Retina (tissue), 1 donor: ENCODE measurements around the gene SGF29.
"Not testable (repeated sequence)": the region's sequence is repeated elsewhere in the genome, so short reads cannot be mapped to it uniquely, and the experiment has no call there.

Experiments
- DNase-seq: peaks from one replicate; pipeline ENCODE4 v3.0.0-alpha.2; 2016

SGF29 gene

DNA sequence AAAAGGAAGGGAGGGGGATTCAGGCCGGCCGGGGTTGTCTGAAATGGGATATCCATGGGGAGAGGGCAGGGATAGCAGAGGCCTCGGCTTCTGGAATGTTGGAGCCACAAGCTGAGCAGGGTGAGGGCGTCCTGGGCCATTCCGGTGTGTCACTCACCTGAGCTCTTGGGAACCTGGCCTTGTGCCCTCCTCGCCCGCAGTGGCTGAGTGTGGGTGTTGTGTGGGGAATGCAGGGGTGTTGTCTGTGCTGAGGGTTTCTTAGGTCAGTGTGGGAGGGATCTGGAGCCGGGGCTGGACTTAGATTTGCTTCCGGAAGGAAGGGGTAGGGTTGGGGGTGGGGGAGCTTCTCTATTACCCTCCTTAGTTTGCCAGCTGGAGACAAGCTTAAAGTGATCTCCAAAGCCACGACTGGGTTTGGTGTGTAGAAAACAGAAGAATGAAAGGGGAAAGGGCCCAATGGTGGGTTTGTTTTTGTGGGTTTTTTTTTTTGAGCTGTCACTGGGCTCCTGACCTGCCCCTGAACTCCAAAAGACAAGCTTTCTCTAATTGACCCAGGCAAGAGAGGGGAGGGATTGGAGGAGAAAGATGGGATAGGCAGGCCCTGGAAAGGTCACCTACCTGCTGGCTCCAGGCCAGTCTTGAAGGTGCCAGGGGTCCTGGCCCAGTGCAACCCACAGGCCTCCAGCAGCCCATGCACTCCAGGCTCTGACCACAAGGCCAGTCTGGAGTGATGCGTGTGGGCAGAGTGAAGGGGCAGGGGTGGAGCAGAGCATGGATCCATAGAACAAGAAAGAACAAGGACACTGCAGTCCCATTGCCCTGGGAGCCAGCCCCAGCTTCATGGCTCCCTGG, 43.3 kb downstream of the SGF29 start, which contains the start of gene SULT1A2:
Gene SULT1A2 (minus strand): TSS at position 211 of the 852 bp plus-strand sequence. CDS start 1,120 bp downstream, outside the sequence.
- DNase-seq, result peak; percentile 21

DNA sequence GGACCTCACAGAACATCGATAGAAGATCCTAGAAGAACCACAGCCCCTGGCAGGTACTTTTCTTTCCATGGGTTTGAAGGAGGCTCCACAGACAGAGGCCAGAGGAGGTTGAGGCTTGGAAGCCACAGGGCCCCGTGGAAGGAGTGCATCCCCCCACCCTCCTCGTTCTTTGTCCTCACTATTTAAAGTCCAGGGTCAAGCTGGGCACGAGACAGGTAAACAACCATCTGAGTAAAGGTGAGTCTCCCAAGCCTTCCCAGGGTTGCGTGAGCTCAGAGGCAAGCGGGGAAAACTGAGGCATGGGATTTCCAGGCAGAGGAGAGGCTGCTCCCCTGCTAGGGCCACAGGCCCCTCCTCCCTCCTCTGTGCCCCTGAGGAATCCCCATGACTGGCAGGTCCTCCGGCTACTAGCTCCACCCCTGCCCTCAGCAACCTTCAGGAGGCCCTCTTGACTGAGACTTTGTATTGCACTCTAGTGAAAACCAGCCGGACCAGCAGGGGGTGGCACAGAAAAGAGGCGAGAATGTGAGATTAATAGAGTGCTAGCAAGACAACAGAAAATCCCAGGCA, 44.1 kb downstream of the SGF29 start:
- peak; percentile 43 for DNase-seq

DNA sequence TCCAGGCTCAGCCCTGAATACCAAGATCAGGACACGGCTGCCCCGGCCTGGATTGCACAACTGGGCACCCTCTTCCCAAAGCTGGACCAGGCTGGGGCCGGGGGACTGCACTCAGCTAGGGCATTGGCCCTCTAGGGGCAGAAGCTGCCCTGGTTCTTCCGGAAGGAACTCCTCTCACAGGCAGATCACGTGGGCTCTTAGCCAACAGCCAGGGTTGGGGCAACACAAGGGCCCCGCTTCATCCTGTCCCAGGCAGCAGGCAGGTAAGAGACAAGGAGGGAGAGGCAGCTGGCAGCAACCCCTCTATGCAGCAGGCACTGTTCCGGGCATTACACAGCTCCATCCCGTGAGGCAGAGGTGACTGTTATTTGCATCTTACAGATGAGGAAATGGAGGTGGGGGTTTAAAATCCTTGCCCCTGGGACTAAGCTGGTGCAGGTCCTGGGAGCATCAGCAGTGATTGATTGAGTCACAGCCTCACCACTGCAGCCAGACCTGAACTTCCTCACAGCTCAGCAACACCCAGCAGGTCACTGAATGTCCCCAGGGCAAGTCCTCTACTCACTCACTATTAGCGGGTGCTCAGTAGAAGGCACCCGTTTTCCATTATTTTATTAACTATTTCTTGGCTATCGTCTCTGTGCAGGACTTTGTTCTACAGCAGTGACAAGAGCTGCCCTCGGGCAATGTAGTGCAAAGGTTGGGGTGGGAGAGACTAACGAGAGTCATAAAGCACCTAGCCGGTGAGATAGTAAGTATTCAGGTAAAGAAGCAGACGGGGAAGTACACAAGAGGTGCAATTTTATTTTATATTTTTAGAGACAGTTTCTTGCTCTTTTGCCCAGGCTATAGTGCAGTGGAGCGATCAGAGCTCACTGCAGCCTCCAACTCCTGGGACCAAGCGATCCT, 45.9 kb downstream of the SGF29 start:
- DNase-seq, result not testable (repeated sequence)

DNA sequence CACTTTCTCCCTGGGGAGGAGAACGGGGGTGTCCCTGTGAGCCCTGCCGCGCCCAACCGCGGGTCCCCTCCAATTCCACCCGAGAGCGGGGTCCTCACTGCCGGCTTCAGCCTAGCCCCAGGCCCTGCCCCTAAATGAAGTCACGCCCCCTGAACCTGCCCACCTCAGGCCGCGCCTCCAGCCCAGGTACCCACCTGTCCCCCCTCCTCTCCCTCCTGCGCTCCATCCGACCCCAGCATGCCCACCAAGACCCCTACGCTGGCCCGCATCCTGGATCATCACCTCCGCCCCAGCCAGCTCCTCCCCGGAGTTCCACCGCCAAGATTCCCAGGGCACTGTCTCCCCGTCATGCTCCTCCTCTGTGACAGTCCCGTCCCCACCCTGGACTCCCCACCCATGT, 47.2 kb downstream of the SGF29 start:
- DNase-seq, result not testable (repeated sequence)

DNA sequence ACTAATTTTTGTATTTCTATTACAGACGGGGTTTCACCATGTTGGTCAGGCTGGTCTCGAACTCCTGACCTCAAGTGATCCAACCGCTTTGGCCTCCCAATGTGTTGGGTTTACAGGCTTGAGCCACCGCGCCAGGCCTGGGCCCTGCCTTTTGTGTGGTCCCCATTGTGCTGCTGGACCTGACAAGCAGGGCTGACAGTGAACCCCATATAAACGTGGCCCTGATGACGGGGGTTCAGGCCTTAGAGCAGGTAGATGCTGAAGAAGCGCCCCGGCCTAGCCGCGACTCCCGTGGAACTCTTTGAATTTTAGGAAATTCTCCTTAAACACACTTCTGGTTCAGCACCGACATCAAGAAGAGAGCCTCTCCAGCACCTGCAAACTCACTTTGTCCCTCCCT, 47.9 kb downstream of the SGF29 start:
- DNase-seq, result not testable (repeated sequence)

DNA sequence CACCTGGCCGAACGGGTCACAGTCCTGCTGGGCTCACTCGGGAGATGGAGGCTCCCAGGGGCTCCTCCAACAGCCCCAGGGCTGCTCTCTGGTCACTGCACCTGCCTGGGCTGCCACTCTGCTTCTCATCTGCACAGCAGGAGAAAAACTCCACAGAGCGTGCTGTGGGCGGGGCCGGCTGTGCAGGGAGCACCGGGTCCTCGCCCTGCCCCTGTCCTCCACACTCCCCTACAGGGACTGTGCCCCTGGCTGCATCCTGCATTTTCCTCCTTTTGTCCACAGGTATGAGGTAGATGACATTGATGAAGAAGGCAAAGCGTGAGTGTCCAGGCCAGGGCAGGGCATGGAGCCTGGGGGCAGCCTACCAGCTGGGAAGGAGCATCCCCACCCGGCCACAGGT, 48.3 kb downstream of the SGF29 start:
- not testable (repeated sequence) for DNase-seq

DNA sequence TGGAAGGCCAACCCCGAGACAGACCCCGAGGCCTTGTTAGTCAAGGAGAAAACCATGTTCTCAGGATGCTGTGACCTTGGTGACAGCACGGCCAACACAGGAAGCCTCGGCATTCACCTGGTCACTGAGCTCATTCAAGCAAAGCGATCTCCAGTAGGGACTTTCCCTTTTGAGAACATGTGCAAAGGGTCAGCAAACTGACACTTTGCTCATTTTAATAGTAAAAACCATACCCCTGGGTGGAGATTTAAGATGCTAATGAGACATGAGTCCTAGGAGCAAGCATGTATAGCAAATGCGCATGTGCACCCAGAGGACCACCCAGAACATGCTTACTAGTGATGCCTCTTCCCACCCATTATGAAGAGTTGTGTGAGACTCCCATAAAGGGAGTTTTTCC, 48.8 kb downstream of the SGF29 start:
- no peak for DNase-seq

DNA sequence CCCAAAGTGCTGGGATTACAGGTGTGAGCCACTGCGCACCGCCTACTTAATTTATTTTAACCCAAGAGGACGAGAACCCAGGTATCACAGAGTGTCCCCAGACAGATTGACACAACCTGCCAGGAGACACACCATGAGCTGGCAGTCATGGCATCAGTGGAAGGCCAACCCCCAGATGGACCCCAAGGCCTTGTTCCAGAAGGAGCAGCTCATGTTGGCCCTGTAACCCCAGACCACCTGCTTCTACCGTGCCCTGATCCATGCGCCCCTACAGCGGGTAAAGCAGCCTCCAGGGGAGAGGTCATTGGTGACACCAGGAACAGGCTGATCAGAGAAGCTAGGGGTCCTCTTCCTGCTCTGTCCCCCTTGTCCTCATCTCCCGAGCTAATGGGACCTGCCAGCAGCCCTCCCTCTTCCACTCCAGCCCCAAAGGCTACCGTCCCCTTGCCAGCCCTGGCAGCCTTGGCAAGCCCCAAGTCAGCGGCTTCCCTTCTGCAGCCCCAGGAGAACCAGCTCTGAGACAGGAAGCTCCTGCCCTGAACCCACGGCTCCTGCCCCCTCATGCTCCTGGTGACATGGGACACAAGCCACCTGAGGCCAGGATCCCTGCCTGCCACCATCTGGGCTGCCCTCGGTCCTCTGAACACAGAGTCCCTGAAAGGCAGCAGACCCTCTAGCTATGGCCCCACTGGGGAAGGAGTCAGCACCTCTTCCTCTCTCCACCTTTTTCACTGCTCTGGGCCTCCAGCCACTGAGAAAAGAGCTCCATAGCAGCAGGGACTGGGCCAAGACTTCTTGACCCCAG, 49.9 kb downstream of the SGF29 start:
- no peak for DNase-seq

DNA sequence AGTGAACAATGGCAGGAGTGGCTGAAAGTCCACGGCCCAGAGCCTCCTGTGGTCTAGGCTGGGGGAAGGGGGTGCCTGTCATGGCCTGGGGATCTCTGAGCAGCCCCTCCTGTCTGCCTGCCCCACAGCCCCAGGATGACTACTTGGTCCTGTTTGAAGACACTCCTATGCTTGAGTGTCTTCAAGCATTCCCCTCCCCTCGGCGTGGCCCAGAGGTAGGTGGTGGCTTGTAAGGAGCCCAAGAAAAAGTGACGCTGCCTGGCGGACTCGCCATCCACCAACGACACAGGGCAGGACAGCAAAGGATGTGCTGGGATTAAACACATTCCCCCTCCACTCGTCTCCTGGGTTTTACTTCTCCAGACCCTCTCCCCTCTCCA, 50.5 kb downstream of the SGF29 start:
- DNase-seq, result no peak

DNA sequence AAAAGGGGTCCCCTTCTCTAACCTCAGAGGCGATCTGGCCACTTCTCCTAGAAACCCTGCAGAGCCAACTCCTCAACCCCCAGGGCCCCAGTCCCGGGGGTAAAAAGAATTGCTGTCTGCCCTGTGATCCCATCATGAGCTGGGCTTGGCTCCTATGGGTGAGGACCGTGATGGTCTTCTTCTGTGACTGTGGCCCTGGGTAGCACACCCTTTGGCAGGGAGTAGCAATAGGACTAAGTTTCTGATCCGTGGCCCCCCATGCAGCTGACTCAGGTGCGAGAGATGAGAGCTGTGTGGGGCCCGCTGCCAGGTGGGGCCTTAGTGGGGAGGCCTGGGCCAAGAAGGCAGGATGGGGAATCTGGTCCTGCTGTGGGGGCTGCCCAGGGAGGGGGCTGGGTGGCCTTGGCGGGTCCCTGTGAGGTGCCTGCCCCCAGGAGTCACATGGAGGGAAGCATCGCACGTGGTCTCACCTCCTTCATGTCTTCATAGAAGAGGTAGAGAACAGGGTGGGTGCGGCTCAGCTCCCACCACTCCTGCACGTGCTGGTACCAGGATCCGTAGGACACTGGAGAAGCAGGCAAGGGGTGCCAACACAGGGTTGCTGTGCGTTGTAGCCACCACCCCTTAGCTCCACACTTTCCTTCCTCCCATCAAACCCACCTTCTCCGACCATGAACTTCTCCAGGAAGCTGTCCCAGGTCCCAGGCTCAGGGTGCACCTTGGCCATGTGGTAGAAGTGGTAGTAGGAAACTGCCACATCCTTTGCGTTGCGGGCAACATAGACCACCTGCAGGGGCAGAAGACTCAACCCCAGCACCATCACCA, 52.8 kb downstream of the SGF29 start:
- no peak for DNase-seq

DNA sequence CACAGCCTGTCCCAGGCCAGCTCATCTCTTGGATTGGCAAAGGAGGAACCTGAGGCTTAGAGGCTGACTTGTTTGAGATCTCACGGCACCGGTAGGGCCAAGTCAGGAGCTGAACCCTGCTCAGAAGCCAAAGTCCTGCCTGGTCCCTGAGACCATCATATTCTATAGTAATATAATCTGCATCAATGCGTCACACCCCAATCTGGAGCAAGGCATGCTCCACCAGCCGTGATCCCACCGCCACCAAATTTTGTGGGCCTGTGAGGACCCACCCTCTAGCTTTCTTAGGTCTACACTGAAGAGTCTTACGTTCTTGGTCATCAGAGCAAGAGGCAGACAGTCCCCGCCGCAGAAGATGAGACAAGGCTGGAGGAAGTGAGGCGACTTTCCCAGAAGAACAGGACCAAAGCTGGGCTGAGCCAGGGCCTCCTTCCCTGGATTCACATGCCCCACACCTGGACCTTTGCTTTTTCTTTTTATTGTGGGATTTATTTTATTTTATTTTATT, 53.5 kb downstream of the SGF29 start:
- no peak for DNase-seq

DNA sequence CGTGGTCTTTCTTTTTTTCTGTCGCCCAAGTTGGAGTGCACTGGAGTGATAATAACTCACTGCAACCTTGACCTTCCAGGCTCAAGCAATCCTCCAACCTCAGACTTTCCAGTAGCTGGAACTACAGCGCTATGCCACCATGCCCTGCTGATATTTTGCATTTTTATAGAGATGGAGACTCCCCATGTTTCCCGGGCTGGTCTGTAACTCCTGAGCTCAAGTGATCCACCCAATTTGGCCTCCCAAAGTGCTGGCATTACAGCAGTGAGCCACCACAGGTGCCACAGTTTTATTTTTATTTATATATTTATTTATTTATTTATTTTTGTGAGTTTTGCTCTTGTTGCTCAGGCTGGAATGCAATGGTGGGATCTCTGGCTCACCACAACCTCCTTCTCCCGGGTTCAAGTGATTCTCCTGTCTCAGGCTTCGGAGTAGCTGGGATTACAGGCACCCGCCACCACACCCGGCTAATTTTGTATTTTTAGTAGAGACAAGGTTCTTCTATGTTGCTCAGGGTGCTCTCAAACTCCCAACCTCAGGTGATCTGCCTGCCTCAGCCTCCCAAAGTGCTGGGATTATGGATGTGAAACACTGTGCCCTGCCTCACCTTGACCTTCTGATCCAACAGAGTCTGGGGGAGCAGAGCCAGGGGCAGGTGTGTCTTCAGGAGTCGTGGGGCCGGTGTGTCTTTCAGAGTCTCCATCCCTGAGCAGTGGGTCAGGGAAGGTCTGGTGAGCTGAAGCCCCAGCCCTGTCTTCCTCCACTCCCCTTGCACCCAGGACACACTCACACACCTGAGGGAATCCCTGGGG, 54.2 kb downstream of the SGF29 start:
- not testable (repeated sequence) for DNase-seq

DNA sequence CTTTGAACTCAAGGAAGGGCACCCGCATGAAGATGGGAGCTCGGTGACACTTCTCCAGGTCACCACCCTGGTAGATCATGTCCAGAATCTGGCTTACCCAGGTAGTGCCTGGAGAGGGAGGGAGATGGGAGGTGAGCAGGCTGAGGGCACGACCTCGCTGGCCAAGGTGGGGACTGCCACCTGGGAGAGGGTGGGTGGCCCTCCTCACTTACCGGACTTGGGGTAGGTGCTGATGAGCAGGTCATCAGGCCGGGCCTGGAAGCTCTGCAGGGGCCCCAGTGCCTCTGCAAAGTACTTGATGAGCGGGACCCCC, 54.7 kb downstream of the SGF29 start:
- DNase-seq, result not testable (repeated sequence)

DNA sequence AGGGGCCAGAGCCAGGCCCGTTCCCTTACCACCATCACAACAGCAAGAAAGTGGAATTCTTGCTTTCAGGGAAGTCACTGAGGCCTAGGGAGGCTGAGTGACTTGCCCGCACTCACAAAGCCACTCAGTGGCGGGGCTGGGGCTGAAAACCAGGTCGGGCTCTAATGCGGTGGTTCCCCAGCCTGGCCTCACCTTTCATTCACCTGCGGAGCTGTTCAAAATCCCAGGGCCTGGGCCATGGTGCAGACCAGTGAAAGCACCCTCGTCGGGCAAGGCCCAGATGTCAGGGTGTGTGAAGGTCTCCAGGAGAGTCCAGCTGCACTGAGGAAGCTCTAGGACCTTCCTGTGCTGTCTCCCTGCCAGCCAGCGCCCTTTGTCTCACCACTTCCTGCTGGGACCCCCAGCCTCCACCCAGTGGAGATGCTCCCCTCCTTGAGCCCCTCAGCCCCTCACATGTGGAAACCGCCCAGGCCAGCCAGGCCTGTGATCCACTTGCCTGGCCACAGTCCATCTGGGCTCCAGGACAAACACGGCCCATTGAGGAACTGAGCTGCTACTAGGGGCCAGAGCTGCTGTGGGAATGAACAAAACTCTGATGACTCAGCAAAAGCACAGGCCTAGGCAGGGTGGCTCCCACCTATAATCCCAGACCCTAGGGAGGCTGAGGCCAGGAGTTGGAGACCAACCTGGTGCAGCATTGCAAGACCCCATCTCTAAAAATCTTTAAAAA, 55.3 kb downstream of the SGF29 start:
- not testable (repeated sequence) for DNase-seq

DNA sequence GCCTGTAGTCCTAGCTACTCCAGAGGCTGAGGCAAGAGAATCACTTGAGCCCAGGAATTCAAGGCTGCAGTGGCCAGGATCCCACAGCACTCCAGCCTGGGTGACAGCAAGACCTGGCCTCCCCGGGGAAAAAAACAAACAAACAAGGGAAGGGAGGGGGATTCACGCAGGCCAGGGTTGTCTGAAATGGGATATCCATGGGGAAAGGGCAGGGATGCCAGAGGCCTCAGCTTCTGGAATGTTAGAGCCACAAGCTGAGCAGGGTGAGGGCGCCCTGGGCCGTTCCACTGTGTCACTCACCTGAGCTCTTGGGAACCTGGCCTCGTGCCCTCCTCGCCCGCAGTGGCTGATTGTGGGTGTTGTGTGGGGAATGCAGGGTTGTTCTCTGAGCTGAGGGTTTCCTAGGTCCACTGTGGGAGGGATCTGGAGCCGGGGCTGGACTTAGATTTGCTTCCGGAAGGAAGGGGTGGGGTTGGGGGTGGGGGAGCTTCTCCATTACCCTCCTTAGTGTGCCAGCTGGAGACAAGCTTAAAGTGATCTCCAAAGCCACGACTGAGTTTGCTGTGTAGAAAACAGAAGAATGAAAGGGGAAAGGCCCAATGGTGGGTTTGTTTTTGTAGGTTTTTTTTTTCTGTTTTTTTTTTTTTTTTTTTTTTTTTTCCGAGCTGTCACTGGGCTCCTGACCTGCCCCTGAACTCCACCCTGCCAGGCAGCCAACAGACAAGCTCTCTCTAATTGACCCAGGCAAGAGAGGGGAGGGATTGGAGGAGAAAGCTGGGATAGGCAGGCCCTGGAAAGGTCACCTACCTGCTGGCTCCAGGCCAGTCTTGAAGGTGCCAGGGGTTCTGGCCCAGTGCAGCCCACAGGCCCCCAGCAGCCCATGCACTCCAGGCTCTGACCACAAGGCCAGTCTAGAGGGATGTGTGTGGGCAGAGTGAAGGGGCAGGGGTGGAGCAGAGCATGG, 56.2 kb downstream of the SGF29 start, which contains the start of gene SULT1A1:
Gene SULT1A1 (minus strand): TSS at position 414 of the 964 bp plus-strand sequence. CDS start 1,189 bp downstream, outside the sequence.
- DNase-seq, result no peak

DNA sequence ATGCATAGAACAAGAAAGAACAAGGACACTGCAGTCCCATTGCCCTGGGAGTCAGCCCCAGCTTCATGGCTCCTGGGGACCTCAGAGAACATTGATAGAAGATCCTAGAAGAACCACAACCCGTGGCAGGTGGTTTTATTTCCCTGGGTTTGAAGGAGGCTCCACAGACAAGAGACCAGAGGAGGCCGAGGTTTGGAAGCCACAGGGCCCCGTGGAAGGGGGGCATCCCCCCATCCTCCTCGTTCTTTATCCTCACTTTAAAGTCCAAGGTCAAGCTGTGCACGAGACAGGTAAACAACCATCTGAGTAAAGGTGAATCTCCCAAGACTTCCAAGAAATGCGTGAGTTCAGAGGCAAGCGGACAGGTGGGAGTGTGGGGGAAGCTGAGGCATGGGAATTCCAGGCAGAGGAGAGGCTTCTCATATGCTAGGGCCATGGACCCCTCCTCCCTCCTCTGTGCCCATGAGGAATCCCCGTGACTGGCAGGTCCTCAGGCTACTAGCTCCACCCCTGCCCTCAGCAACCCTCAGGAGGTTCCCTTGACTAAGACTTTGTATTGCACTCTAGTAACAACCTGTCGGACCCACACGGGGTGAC, 57.0 kb downstream of the SGF29 start:
- DNase-seq, result no peak

DNA sequence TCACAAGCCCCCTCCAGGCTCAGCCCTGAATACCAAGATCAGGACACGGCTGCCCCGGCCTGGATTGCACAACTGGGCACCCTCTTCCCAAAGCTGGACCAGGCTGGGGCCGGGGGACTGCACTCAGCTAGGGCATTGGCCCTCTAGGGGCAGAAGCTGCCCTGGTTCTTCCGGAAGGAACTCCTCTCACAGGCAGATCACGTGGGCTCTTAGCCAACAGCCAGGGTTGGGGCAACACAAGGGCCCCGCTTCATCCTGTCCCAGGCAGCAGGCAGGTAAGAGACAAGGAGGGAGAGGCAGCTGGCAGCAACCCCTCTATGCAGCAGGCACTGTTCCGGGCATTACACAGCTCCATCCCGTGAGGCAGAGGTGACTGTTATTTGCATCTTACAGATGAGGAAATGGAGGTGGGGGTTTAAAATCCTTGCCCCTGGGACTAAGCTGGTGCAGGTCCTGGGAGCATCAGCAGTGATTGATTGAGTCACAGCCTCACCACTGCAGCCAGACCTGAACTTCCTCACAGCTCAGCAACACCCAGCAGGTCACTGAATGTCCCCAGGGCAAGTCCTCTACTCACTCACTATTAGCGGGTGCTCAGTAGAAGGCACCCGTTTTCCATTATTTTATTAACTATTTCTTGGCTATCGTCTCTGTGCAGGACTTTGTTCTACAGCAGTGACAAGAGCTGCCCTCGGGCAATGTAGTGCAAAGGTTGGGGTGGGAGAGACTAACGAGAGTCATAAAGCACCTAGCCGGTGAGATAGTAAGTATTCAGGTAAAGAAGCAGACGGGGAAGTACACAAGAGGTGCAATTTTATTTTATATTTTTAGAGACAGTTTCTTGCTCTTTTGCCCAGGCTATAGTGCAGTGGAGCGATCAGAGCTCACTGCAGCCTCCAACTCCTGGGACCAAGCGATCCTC, 58.9 kb downstream of the SGF29 start:
- DNase-seq, result not testable (repeated sequence)
